ENCODE measurements around the gene RPS19.
"Not testable (repeated sequence)": the region's sequence is repeated elsewhere in the genome, so short reads cannot be mapped to it uniquely, and the experiment has no call there.

The RPS19 gene

DNA sequence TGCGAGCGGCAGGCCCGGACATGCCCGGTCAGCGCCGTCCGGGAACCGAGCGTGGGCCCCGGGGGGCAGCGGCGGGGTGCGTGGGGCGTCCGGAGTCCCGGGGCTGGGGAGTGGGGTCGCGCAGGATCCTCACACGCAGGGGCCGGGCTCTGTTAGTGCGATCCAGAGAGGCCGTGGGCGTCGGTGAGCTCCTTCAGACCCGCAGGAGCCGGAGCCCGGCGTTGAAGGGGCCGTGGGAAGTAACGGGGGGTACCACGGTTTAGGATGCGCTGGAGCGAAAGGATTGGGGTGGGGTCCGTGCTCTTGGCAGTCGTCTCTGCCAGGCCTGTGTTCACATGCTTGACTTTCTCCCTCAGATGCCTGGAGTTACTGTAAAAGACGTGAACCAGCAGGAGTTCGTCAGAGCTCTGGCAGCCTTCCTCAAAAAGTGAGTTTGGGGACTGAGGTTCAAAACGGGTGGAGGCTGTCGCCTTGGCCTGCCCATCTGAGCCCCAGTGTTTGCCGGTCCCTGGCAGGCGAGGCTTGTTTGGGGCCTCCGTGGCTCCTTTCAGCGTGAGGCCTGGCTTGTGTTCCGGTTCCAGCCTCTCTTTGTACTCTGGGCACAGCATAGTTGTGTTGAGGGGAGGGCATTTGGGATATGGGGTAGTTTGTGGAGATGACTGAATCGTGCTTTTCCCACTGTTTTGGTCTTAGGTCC, 512 bp downstream of the RPS19 start:
- DNase-seq (ENCODE audit: low spot score) = peak; percentile 45

GRCh38 chr19:41861116-41861768, 1.2 kb downstream of the RPS19 start:
- DNase-seq (ENCODE audit: low spot score) = no peak

GRCh38 chr19:41861846-41862245, 1.8 kb downstream of the RPS19 start:
- no peak for DNase-seq (ENCODE audit: low spot score)

- DNase-seq (ENCODE audit: low spot score) = no peak
Observed at GRCh38 chr19:41862445-41862986, 2.5 kb downstream of the RPS19 start.

GRCh38 chr19:41863209-41863931, 3.3 kb downstream of the RPS19 start:
- no peak for DNase-seq (ENCODE audit: low spot score)

GRCh38 chr19:41864374-41864773, 4.3 kb downstream of the RPS19 start:
- DNase-seq (ENCODE audit: low spot score) = no peak

DNA sequence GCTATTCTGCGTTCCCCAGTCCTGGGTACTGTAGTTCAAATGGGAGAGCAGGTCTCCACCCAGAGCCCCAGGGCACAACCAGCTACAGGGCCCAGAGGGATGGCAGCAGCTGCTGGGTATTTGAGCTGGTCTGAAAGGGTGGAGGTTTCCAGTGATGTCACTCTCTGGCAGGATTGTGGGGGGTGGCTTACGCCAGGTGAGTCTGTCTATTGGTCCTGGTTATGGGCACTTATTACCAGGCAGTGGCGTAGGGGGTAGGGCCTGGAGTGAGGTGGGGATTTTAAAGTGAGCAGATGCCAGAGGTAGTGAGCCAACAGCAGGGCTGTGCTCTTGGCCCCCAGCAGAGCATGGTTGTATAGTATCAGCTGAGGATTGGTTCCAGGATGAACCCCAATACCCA, 6.2 kb downstream of the RPS19 start:
- peak; percentile 40 for DNase-seq (ENCODE audit: low spot score)

DNA sequence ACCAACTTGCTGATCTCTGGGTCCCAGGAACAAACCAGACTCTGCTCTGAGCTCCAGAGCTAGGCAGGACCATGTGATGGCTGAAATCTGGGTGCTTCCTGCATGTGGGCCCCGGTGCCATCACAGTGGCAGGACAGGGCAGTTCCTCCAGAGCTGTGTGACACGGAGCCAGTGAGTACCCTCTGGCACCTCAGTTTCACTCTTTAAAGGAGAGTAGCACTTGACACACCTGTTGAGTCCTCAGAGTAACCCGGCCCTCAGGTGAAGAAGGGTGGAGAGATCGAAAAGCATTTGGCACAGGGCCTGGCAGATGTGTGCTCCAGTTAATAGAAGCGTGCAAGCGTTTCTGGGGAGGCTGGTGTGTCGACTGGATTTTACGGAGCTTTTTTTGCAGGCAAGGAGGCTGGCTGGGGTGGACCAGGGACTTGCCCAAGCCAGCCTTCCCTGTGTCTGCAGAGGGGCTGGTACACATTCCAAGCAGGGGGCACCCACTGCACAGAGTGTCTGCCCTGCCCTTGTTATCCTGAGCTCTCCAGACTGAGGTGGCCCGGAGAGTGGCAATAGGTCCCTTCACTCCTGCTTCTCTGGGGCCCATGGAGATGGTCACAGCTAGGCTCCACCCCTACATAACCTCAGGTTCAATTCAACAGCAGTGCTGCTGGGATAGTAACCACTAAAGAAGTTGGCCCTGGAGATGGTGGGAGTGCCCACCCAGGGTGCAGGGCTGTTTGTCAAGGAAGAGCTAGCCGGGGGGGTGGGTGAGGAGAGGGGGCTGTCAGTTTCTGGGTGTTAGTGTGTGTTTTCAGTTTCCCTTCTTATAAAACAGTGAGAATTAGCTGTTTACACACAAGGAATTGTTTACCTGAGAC, 8.3 kb downstream of the RPS19 start:
- DNase-seq (ENCODE audit: low spot score) = peak; percentile 24

DNA sequence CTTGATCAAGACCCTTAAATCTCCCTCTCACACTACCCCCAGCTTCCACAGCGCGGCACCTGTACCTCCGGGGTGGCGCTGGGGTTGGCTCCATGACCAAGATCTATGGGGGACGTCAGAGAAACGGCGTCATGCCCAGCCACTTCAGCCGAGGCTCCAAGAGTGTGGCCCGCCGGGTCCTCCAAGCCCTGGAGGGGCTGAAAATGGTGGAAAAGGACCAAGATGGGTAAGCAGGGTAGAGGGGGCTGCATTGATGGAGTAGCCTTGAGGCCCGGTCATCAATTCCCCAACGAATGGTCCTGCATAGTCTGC, 8.9 kb downstream of the RPS19 start:
- DNase-seq (ENCODE audit: low spot score) = no peak

GRCh38 chr19:41869374-41869955, 9.4 kb downstream of the RPS19 start:
- peak; percentile 38 for DNase-seq (ENCODE audit: low spot score)

DNA sequence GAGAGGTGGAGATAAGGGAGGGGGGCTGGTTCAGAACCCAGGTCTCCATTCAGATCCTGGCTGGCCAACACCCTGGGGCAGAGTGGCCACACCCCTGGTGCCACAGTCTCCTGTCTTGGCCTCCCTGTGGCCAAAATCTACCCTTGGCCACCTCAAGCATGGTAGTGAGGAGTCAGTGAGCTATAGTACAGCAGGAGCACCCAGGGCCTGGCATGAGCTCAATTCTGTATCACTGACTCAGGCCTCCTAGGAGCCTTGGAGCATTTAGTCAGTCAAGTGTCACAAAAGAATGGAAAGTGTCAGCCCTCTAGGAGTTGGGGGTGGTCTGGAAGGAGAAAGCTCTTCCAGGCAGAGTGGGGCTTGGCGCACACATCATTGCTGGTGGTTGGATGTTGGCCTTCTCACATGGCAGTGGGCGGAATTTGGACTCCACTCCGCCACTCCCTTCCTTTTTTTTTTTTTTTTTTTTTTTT, 10.4 kb downstream of the RPS19 start:
- DNase-seq (ENCODE audit: low spot score) = peak; percentile 44

GRCh38 chr19:41871573-41872383, 11.7 kb downstream of the RPS19 start:
- DNase-seq (ENCODE audit: low spot score) = peak; percentile 61

- peak; percentile 33 for DNase-seq (ENCODE audit: low spot score)
Observed at GRCh38 chr19:41872384-41872774, 12.3 kb downstream of the RPS19 start.

- peak; percentile 78 for DNase-seq (ENCODE audit: low spot score)
Observed at GRCh38 chr19:41872775-41873647, 13.0 kb downstream of the RPS19 start.

DNA sequence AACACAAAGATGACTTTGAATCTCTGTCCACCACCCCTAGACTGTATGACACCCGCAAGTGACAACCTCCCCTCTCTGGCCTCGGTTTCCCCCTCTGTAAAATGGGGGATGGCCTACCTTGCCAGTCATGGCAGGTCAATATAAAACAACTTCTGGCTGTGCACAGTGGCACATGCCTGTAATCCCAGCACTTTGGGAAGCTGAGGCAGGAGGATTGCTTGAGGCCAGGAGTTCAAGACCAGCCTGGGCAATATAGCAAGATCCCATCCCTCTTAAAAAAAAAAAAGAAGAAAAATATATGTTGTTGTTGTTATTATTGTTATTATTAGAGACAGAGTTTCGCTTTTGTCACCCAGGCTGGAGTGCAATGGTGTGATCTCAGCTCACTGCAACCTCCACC, 15.9 kb downstream of the RPS19 start:
- not testable (repeated sequence) for DNase-seq (ENCODE audit: low spot score)

- DNase-seq (ENCODE audit: low spot score) = peak; percentile 98
Observed at GRCh38 chr19:41876847-41877832, 17.1 kb downstream of the RPS19 start, which contains the start of gene CD79A. Gene CD79A (plus strand): TSS chr19:41877279. CDS start chr19:41877305, 26 bp downstream.

- DNase-seq (ENCODE audit: low spot score) = no peak
Observed at GRCh38 chr19:41877916-41878905, 18.2 kb downstream of the RPS19 start.

Data from NAMALWA (cell line).